OCI-LY7 (cell line): ENCODE results near the gene DUSP19. TPM values are rescaled to one million over a fixed set of nuclear protein-coding genes. Genes with fewer than 3 reads are reported as not detected.
A peak's percentile ranks its signal among the peaks of the same experiment; 100 is the strongest.

ENCODE experiments used
- BruUV-seq: library from RNA; stranded (reverse); fragments of 400-500 nt; replicated peaks from 2 replicates; lab custom pipeline; 2021; lab: Mats Ljungman, UMichigan
- CTCF ChIA-PET: fragments of 300-600 bp; sonication (Branson Sonifier 250); formaldehyde crosslinking; loops from one replicate; lab custom pipeline; 2022; ENCODE audit warnings: antibody characterized with exemption; ENCODE audit not compliant: unreplicated experiment; lab: Charles Lee
- POLR2A ChIA-PET: fragments of 300-600 bp; sonication (Branson Sonifier 250); formaldehyde crosslinking; loops from one replicate; lab custom pipeline; 2022; ENCODE audit warnings: antibody characterized with exemption; lab: Charles Lee
- DNase-seq: peaks from one replicate; pipeline ENCODE4 v3.0.0-alpha.2; 2015; ENCODE audit warnings: low spot score
- H2AFZ ChIP-seq: fragments of 200-600 bp; sonication (generic), shearing (Covaris generic); 2 replicates; pipeline ENCODE4 v1.6.1; 2014; ENCODE audit warnings: mild to moderate bottlenecking, antibody characterized with exemption, low read length, moderate library complexity
- H3K27ac ChIP-seq: fragments of 200-600 bp; sonication (generic); 2 replicates; pipeline ENCODE4 v1.5.1; 2014; ENCODE audit warnings: mixed run types, low read depth, mild to moderate bottlenecking, moderate library complexity, low read length, inconsistent platforms; ENCODE audit not compliant: poor library complexity, severe bottlenecking
- H3K36me3 ChIP-seq: fragments of 200-600 bp; sonication (generic); 2 replicates; pipeline ENCODE4 v1.6.1; 2014; ENCODE audit warnings: mild to moderate bottlenecking, antibody characterized with exemption, low read length, moderate library complexity, mixed read lengths; ENCODE audit not compliant: insufficient read depth
- H3K4me1 ChIP-seq: fragments of 200-600 bp; sonication (generic); 2 replicates; pipeline ENCODE4 v1.5.1; 2014; ENCODE audit warnings: mild to moderate bottlenecking, low read length; ENCODE audit not compliant: insufficient read depth, poor library complexity, severe bottlenecking
- H3K4me2 ChIP-seq: fragments of 200-600 bp; sonication (generic); 2 replicates; pipeline ENCODE4 v1.6.1; 2014; ENCODE audit warnings: mild to moderate bottlenecking, low read length
- H3K4me3 ChIP-seq: fragments of 200-600 bp; sonication (generic); 2 replicates; pipeline ENCODE4 v1.5.1; 2014; ENCODE audit warnings: mild to moderate bottlenecking, low read depth, low read length; ENCODE audit not compliant: poor library complexity, severe bottlenecking
- H3K79me2 ChIP-seq: fragments of 200-600 bp; sonication (generic); 2 replicates; pipeline ENCODE4 v1.6.1; 2016; ENCODE audit warnings: low read depth, mild to moderate bottlenecking, low read length, moderate library complexity, mixed read lengths; ENCODE audit not compliant: insufficient read depth
- H3K9me2 ChIP-seq: fragments of 200-600 bp; sonication (generic); 2 replicates; pipeline ENCODE4 v1.6.1; 2016; ENCODE audit warnings: mild to moderate bottlenecking, low read length, mixed read lengths; ENCODE audit not compliant: insufficient read depth
- H3K9me3 ChIP-seq: fragments of 200-600 bp; sonication (generic); 2 replicates; pipeline ENCODE4 v1.6.1; 2014; ENCODE audit warnings: mild to moderate bottlenecking, mixed run types, low read length, mixed read lengths
- H4K20me1 ChIP-seq: fragments of 200-600 bp; sonication (generic); 2 replicates; pipeline ENCODE4 v1.6.1; 2014; ENCODE audit warnings: mild to moderate bottlenecking, antibody characterized with exemption, low read length, moderate library complexity, mixed read lengths; ENCODE audit not compliant: insufficient read depth
- EZH2phosphoT487 ChIP-seq: fragments of 200-600 bp; sonication (generic); IDR thresholded peaks from 2 replicates; pipeline ENCODE4 v1.6.1; 2018; ENCODE audit warnings: low read depth, borderline replicate concordance, mild to moderate bottlenecking, mixed run types, antibody characterized with exemption, low read length, moderate library complexity, mixed read lengths
- intact Hi-C: fragments of 100-400 bp; cut with micrococcal nuclease; formaldehyde crosslinking; loops from one replicate; pipeline ENCODE4 v1.10.0; 2022; ENCODE audit not compliant: unreplicated experiment
- total RNA-seq, 2 experiments: library from RNA; depleted of rRNA in 1 of 2; stranded (reverse); fragments of >200 nt in 1 of 2; shearing (Covaris generic) in 1 of 2; gene quantifications; 2 replicates each; pipeline ENCODE4 v1.2.3, GENCODE V29; 2014 to 2022
- TF ChIP-seq, protein P1 (sequence below): fragments of 200-600 bp; sonication (generic); conservative IDR thresholded peaks from 2 replicates; pipeline ENCODE4 v1.5.1; 2014; ENCODE audit warnings: mild to moderate bottlenecking, antibody characterized with exemption, low read length, moderate library complexity, mixed read lengths

Gene DUSP19
- total RNA-seq, 2 experiments from 2014 or later, result 1.2 to 3.9 TPM

DNA sequence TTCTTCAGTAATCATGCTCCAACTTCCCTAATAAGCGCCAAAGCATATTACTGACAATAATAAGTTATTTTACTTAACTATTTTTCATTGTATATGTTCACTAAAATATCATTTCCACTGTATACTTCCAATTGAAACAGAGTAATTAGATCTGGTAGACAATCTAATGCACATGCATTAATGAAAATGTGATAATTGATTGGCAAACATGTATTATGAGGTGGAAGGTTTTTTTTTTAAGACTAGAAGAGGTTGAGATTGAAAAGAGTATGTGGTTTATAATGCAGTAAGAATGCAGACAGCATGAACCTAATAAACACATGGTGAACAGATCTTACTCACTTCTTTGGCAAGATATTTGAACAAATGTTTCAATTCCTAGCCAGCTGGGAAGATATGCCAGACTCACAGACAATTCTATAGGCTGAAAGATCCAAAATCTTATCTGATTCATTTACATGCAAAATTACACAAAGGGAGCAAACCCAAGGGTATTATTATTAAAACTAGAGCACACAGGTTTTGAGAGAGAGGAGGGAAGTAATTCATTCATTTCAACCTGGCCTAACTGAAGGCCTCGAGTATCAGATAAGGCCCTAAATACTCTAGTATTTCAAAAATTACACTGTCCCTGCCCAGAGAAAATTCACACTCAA lies 43.1 kb upstream of the DUSP19 start:
- no peaks in the 10 kb centered on the region for H3K36me3 ChIP-seq
- DNase-seq, result no peak
- POLR2A ChIA-PET, result interaction anchor here (1.1 kb wide), 1 partner anchor 54 kb away, joined by 5 read pairs; no protein-coding TSS in a partner anchor
- peaks cover 15% of the 10 kb centered on the region; the same call in 1 of the 2 replicates for H4K20me1 ChIP-seq
- no peak overlapping the region for H3K27ac ChIP-seq
- CTCF ChIA-PET, result no interaction called here
- H2AFZ ChIP-seq, result no peak overlapping the region
- H3K79me2 ChIP-seq, result no peaks in the 10 kb centered on the region
- no TSS peak for BruUV-seq
- TF ChIP-seq EZH2phosphoT487, result no peak
- TF ChIP-seq, protein P1, sequence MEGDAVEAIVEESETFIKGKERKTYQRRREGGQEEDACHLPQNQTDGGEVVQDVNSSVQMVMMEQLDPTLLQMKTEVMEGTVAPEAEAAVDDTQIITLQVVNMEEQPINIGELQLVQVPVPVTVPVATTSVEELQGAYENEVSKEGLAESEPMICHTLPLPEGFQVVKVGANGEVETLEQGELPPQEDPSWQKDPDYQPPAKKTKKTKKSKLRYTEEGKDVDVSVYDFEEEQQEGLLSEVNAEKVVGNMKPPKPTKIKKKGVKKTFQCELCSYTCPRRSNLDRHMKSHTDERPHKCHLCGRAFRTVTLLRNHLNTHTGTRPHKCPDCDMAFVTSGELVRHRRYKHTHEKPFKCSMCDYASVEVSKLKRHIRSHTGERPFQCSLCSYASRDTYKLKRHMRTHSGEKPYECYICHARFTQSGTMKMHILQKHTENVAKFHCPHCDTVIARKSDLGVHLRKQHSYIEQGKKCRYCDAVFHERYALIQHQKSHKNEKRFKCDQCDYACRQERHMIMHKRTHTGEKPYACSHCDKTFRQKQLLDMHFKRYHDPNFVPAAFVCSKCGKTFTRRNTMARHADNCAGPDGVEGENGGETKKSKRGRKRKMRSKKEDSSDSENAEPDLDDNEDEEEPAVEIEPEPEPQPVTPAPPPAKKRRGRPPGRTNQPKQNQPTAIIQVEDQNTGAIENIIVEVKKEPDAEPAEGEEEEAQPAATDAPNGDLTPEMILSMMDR, result no peak
- H3K4me3 ChIP-seq, result no peak overlapping the region
- no peaks in the 10 kb centered on the region for H3K9me2 ChIP-seq
- peak overlapping the region; percentile 22 for H3K4me2 ChIP-seq
- intact Hi-C loops, result no loop called here
- peaks cover 26% of the 10 kb centered on the region for H3K4me1 ChIP-seq
- H3K9me3 ChIP-seq, result no peaks in the 10 kb centered on the region

DNA sequence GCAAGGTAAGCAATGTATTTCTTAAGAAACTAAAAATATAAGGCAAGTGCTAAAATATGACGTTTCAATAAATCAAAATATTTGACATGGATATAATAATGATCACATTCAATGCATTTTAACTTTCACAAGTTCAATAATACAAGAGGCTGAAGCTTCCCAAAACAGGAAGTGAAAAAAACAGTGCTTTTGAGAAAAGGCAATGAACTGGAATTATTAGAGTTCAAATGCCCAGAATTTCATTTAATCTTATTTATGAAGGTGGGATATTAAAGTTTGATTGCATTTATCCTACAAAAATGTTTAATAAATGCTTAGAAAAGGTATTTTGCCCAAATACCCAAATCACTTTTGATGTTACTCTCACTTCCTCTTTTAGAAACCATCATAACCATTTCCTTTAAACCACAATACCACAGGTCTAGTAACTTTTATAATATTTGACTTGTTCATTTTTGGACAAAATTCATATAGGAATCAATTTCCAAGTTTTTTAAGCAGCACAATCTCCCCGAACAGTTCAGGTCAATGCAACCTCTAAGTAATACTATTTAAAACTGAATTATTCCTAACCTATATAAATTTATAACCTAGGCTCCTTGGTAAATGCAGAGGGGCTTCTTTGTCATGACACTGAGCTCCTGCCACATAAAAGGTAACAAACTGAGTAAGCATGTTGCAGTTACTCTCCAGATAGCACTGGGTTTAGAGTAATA lies 42.4 kb upstream of the DUSP19 start:
- no peaks in the 10 kb centered on the region for H3K9me2 ChIP-seq
- H3K27ac ChIP-seq, result no peak overlapping the region
- peak; percentile 63 for DNase-seq
- POLR2A ChIA-PET, result no interaction called here
- H3K4me2 ChIP-seq, result peak overlapping the region; percentile 22
- no peaks in the 10 kb centered on the region for H3K9me3 ChIP-seq
- H4K20me1 ChIP-seq, result peaks cover 15% of the 10 kb centered on the region; the same call in 1 of the 2 replicates
- intact Hi-C loops, result no loop called here
- H3K36me3 ChIP-seq, result no peaks in the 10 kb centered on the region
- TF ChIP-seq EZH2phosphoT487, result no peak
- TF ChIP-seq, protein P1, result no peak
- no TSS peak for BruUV-seq
- no peak overlapping the region for H2AFZ ChIP-seq
- CTCF ChIA-PET, result interaction anchor here (0.5 kb wide), 1 partner anchor 1082 kb away, joined by 4 read pairs; no protein-coding TSS in a partner anchor
- no peaks in the 10 kb centered on the region for H3K79me2 ChIP-seq
- H3K4me3 ChIP-seq, result no peak overlapping the region
- peaks cover 26% of the 10 kb centered on the region for H3K4me1 ChIP-seq
